HG02623 (cell line): ENCODE measurements around the gene PIP4P1.

Source experiments
- ATAC-seq: cut with Tn5 transposase; IDR thresholded peaks from one replicate; pipeline ENCODE4 v1.9.1; 2021; ENCODE audit warnings: moderate library complexity; ENCODE audit not compliant: unreplicated experiment

The PIP4P1 gene

GRCh38 chr14:20438664-20439063 lies 22.6 kb downstream of the PIP4P1 start:
- ATAC-seq: no peak

GRCh38 chr14:20436363-20436755 lies 24.9 kb downstream of the PIP4P1 start:
- ATAC-seq: no peak

GRCh38 chr14:20435582-20436362 lies 25.5 kb downstream of the PIP4P1 start, which contains the start of gene KLHL33:
Gene KLHL33, minus strand, starts transcription at chr14:20436166. Its CDS starts 355 bp downstream, at chr14:20435811.
- ATAC-seq: no peak

- ATAC-seq: no peak
Measured at GRCh38 chr14:20434701-20435581, 26.3 kb downstream of the PIP4P1 start.

- no peak for ATAC-seq
Measured at GRCh38 chr14:20429801-20430669, 31.2 kb downstream of the PIP4P1 start.

- ATAC-seq: no peak
Measured at GRCh38 chr14:20428802-20429201, 32.4 kb downstream of the PIP4P1 start.

GRCh38 chr14:20428010-20428365 lies 33.2 kb downstream of the PIP4P1 start:
- ATAC-seq: peak; percentile 31

GRCh38 chr14:20427231-20428009 lies 33.8 kb downstream of the PIP4P1 start:
- ATAC-seq: peak; percentile 64

GRCh38 chr14:20424851-20425250 lies 36.4 kb downstream of the PIP4P1 start:
- no peak for ATAC-seq

- no peak for ATAC-seq
Measured at GRCh38 chr14:20422886-20423285, 38.3 kb downstream of the PIP4P1 start.

- no peak for ATAC-seq
Measured at GRCh38 chr14:20421267-20421666, 40.0 kb downstream of the PIP4P1 start.

GRCh38 chr14:20419419-20419818 lies 41.8 kb downstream of the PIP4P1 start:
- no peak for ATAC-seq

GRCh38 chr14:20418501-20418909 lies 42.7 kb downstream of the PIP4P1 start:
- ATAC-seq: no peak

GRCh38 chr14:20417250-20418186 lies 43.7 kb downstream of the PIP4P1 start:
- ATAC-seq: no peak

GRCh38 chr14:20416223-20416622 lies 45.0 kb downstream of the PIP4P1 start:
- no peak for ATAC-seq

GRCh38 chr14:20415782-20416206 lies 45.4 kb downstream of the PIP4P1 start:
- peak; percentile 47 for ATAC-seq

- ATAC-seq: peak; percentile 34
Measured at GRCh38 chr14:20413744-20414082, 47.5 kb downstream of the PIP4P1 start.

GRCh38 chr14:20412876-20413743 lies 48.1 kb downstream of the PIP4P1 start, which contains the start of gene TEP1:
Gene TEP1, minus strand, starts transcription at chr14:20413501. Its CDS starts 5,062 bp downstream, at chr14:20408439.
- ATAC-seq: peak; percentile 67
